Measurements from ENCODE around the gene NUFIP1.

- TF ChIP-seq POLR2AphosphoS5 (IDR thresholded peaks at IDR 0.05), result no peak
- no peak for TF ChIP-seq POLR2A (IDR thresholded peaks at IDR 0.05)
Measured at GRCh38 chr13:44955406-44955805, 33.9 kb downstream of the NUFIP1 start.

Data from breast epithelium (tissue), 3 donors.